ENCODE measurements around the gene TMED8.
"Not testable (repeated sequence)": the region's sequence is repeated elsewhere in the genome, so short reads cannot be mapped to it uniquely, and the experiment has no call there.

The TMED8 gene

GRCh38 chr14:77364146-77364545 lies 12.7 kb downstream of the TMED8 start:
- no peak for DNase-seq (ENCODE audit: low read depth)

GRCh38 chr14:77359626-77360025 lies 17.3 kb downstream of the TMED8 start:
- no peak for DNase-seq (ENCODE audit: low read depth)

- no peak for DNase-seq (ENCODE audit: low read depth)
Measured at GRCh38 chr14:77356899-77357298, 20.0 kb downstream of the TMED8 start.

- no peak for DNase-seq (ENCODE audit: low read depth)
Measured at GRCh38 chr14:77355811-77356210, 21.1 kb downstream of the TMED8 start.

- no peak for DNase-seq (ENCODE audit: low read depth)
Measured at GRCh38 chr14:77353469-77354141, 23.3 kb downstream of the TMED8 start.

GRCh38 chr14:77347751-77348150 lies 29.1 kb downstream of the TMED8 start:
- DNase-seq (ENCODE audit: low read depth): no peak

- DNase-seq (ENCODE audit: low read depth): no peak
Measured at GRCh38 chr14:77346495-77346894, 30.4 kb downstream of the TMED8 start.

GRCh38 chr14:77344377-77344996 lies 32.4 kb downstream of the TMED8 start:
- no peak for DNase-seq (ENCODE audit: low read depth)

- DNase-seq (ENCODE audit: low read depth): no peak
Measured at GRCh38 chr14:77343662-77344061, 33.2 kb downstream of the TMED8 start.

GRCh38 chr14:77342726-77343397 lies 34.0 kb downstream of the TMED8 start:
- DNase-seq (ENCODE audit: low read depth): no peak

GRCh38 chr14:77340389-77340788 lies 36.5 kb downstream of the TMED8 start:
- DNase-seq (ENCODE audit: low read depth): no peak

- DNase-seq (ENCODE audit: low read depth): peak; percentile 39
Measured at GRCh38 chr14:77339407-77339806, 37.5 kb downstream of the TMED8 start.

- no peak for DNase-seq (ENCODE audit: low read depth)
Measured at GRCh38 chr14:77338302-77338701, 38.6 kb downstream of the TMED8 start.

GRCh38 chr14:77337880-77338279 lies 39.0 kb downstream of the TMED8 start:
- no peak for DNase-seq (ENCODE audit: low read depth)

- not testable (repeated sequence) for DNase-seq (ENCODE audit: low read depth)
Measured at GRCh38 chr14:77337255-77337654, 39.6 kb downstream of the TMED8 start.

- DNase-seq (ENCODE audit: low read depth): no peak
Measured at GRCh38 chr14:77335576-77335975, 41.3 kb downstream of the TMED8 start.

- no peak for DNase-seq (ENCODE audit: low read depth)
Measured at GRCh38 chr14:77329872-77330271, 47.0 kb downstream of the TMED8 start.

- no peak for DNase-seq (ENCODE audit: low read depth)
Measured at GRCh38 chr14:77327111-77327510, 49.8 kb downstream of the TMED8 start.

GRCh38 chr14:77325746-77326094 lies 51.2 kb downstream of the TMED8 start:
- DNase-seq (ENCODE audit: low read depth): no peak

GRCh38 chr14:77324816-77325745 lies 51.8 kb downstream of the TMED8 start:
- DNase-seq (ENCODE audit: low read depth): no peak

- no peak for DNase-seq (ENCODE audit: low read depth)
Measured at GRCh38 chr14:77324289-77324688, 52.6 kb downstream of the TMED8 start.

GRCh38 chr14:77323571-77323970 lies 53.3 kb downstream of the TMED8 start:
- no peak for DNase-seq (ENCODE audit: low read depth)
